NOMO-1 treated with DMSO at 0.1 percent for 48 hours (cell line): ENCODE results near the gene COQ10A.
A peak's percentile ranks its signal among the peaks of the same experiment; 100 is the strongest.

Experiments used
- DNase-seq: peaks from one replicate; lab custom pipeline; 2025; ENCODE audit not compliant: unreplicated experiment; lab: John Stamatoyannopoulos, UW

Gene COQ10A

DNA sequence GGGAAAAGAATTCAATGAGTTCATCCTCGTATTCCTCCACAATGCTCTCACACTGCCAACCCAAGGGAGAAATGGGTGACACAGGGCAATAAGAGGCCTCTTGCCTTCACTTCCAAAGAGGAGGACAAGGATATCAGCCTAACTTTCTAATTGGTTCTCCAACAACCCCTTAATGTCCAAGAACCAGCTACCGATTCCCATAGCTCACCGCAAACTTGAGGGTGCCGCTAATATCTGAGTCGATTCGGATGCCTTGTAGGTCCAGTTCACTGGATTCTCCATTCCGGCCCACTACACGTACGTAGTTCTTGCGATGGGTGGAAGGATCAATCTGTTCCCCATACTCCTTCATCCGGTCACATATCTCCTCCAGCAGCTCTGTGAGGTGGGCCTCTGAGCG lies 44.3 kb downstream of the COQ10A start:
- no peak for DNase-seq

DNA sequence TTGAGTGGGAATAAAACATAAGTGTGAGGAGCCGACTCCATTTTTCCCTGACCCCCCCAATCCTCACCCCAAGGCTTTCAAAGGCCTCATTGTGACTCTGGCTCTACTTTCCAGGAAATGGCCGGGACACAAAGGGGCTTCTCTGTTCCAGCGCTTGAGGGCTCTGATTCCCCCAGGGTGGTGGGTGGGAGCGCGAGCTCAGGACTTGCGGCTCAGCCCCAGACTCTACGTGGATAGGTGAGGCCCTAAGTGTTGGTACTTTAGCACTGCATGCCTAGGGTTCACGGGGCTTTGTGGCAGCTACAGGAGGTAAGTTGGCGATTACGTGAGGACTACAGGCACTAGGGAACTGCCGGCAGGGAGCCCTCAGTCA lies 48.5 kb downstream of the COQ10A start:
- peak; percentile 21 for DNase-seq

DNA sequence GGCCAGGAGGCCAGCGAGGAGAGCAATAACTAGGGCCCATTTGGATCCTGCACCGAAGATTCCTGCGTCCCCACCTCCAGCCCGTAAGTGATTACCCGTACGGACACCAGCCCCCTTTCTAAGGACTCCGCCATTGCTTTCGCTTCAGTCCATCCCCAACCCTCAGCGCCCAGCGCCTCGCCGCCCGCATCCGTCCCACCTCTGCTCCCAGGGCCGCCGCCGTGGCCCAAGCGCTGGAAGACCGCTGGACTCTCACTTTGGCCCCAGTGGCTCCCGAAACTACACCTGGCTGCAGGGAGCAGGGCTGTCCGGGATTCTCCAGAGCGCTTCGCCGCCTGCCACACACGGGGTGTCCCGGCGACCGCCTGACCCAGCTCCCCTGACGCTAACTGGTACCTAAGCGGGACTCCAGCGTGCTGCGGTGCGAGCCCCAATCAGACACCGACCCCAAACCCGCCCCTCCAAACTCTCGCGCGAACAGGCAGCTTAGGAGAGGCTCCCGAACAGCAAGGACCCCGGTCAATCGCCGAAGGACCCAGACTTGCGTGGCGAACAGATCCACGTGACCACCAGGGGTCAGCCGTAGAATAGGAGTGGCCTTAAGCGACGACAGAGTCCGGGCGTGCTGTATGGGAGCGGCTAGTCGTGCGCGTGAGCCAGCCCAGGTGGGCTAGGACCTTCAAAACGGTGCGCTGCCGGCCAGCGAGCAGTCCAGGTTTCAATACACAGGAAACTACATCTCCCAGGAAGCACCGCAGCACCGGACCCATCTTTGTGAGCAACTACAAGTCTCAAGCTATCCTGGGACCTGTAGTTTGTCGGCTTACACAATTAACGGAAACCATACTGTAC lies 49.1 kb downstream of the COQ10A start, which contains the start of gene CNPY2:
CNPY2 (minus strand) TSS at position 367 of the 852 bp plus-strand sequence. CDS start 771 bp downstream, outside the sequence.
- peak; percentile 96 for DNase-seq

DNA sequence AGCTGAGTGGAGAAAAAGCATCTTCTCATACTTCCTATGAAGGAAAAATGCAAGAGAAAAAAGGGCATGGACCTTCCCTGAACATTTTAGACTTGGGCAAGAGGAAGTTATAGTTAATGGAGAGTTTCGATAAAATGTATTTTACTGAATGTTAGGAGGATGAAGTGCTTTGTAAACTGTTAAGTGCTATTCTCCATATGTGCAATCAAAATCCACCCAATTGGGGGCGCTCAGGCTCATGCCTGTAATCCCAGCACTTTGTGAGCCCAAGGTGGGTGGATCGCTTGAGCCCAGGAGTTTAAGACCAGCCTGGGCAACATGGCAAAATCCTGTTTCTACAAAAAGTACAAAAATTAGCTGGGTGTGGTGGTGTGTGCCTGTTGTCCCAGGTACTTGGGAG lies 50.9 kb downstream of the COQ10A start:
- DNase-seq = no peak
